ENCODE data around the gene SLC6A9.

Gene SLC6A9

GRCh38 chr1:44012404-44012803 lies 18.9 kb downstream of the SLC6A9 start:
- in situ Hi-C loops (cut with HindIII; ENCODE audit: low sequenced_read_pairs) = no loop called here
- TF ChIP-seq, protein P1, sequence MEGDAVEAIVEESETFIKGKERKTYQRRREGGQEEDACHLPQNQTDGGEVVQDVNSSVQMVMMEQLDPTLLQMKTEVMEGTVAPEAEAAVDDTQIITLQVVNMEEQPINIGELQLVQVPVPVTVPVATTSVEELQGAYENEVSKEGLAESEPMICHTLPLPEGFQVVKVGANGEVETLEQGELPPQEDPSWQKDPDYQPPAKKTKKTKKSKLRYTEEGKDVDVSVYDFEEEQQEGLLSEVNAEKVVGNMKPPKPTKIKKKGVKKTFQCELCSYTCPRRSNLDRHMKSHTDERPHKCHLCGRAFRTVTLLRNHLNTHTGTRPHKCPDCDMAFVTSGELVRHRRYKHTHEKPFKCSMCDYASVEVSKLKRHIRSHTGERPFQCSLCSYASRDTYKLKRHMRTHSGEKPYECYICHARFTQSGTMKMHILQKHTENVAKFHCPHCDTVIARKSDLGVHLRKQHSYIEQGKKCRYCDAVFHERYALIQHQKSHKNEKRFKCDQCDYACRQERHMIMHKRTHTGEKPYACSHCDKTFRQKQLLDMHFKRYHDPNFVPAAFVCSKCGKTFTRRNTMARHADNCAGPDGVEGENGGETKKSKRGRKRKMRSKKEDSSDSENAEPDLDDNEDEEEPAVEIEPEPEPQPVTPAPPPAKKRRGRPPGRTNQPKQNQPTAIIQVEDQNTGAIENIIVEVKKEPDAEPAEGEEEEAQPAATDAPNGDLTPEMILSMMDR (IDR thresholded peaks at IDR 0.05; ENCODE audit: low read depth, low read length) = no peak
- DNase-seq (ENCODE audit: low read depth, low spot score) = no peak
- no peak overlapping the region for H3K4me3 ChIP-seq (ENCODE audit: low read depth, low read length)

GRCh38 chr1:44010935-44011471 lies 20.3 kb downstream of the SLC6A9 start:
- in situ Hi-C loops (cut with HindIII; ENCODE audit: low sequenced_read_pairs) = no loop called here
- no peak for DNase-seq (ENCODE audit: low read depth, low spot score)
- TF ChIP-seq, protein P1 (IDR thresholded peaks at IDR 0.05; ENCODE audit: low read depth, low read length) = no peak
- no peak overlapping the region for H3K4me3 ChIP-seq (ENCODE audit: low read depth, low read length)

- TF ChIP-seq, protein P1 (IDR thresholded peaks at IDR 0.05; ENCODE audit: low read depth, low read length) = no peak
- no peak overlapping the region for H3K4me3 ChIP-seq (ENCODE audit: low read depth, low read length)
- no peak for DNase-seq (ENCODE audit: low read depth, low spot score)
- in situ Hi-C loops (cut with HindIII; ENCODE audit: low sequenced_read_pairs) = no loop called here
These were observed 23.0 kb downstream of the SLC6A9 start for GRCh38 chr1:44008259-44008658.

GRCh38 chr1:44002606-44003157 lies 28.6 kb downstream of the SLC6A9 start:
- no peak for DNase-seq (ENCODE audit: low read depth, low spot score)
- no peak overlapping the region for H3K4me3 ChIP-seq (ENCODE audit: low read depth, low read length)
- TF ChIP-seq, protein P1 (IDR thresholded peaks at IDR 0.05; ENCODE audit: low read depth, low read length) = peak; percentile 46
- in situ Hi-C loops (cut with HindIII; ENCODE audit: low sequenced_read_pairs) = no loop called here

GRCh38 chr1:44002165-44002564 lies 29.1 kb downstream of the SLC6A9 start:
- H3K4me3 ChIP-seq (ENCODE audit: low read depth, low read length) = no peak overlapping the region
- TF ChIP-seq, protein P1 (IDR thresholded peaks at IDR 0.05; ENCODE audit: low read depth, low read length) = no peak
- no peak for DNase-seq (ENCODE audit: low read depth, low spot score)
- in situ Hi-C loops (cut with HindIII; ENCODE audit: low sequenced_read_pairs) = no loop called here

GRCh38 chr1:44000122-44000665 lies 31.1 kb downstream of the SLC6A9 start:
- DNase-seq (ENCODE audit: low read depth, low spot score) = no peak
- in situ Hi-C loops (cut with HindIII; ENCODE audit: low sequenced_read_pairs) = no loop called here
- TF ChIP-seq, protein P1 (IDR thresholded peaks at IDR 0.05; ENCODE audit: low read depth, low read length) = no peak
- H3K4me3 ChIP-seq (ENCODE audit: low read depth, low read length) = no peak overlapping the region

Measured in astrocyte of the spinal cord (primary cell).